C1 segment of cervical spinal cord (tissue), 14 donors: ENCODE data around the gene TRPV6.

Experiments
- DNase-seq, 14 donors: peaks; one replicate each; lab custom pipeline; 2025; lab: John Stamatoyannopoulos, UW

The TRPV6 gene

GRCh38 chr7:142886866-142887265, 1.3 kb upstream of the TRPV6 start:
- no peak for DNase-seq

GRCh38 chr7:142884286-142884640, 1.3 kb downstream of the TRPV6 start:
- DNase-seq, result no peak

- DNase-seq, result no peak
These were observed 1.8 kb downstream of the TRPV6 start for GRCh38 chr7:142883571-142884285.

- DNase-seq, result no peak
These were observed 2.4 kb downstream of the TRPV6 start for GRCh38 chr7:142883145-142883544.

- no peak for DNase-seq
These were observed 3.2 kb downstream of the TRPV6 start for GRCh38 chr7:142882338-142882678.

- no peak for DNase-seq
These were observed 3.8 kb downstream of the TRPV6 start for GRCh38 chr7:142881586-142882337.

GRCh38 chr7:142880876-142881505, 4.6 kb downstream of the TRPV6 start:
- no peak for DNase-seq

- DNase-seq, result no peak
These were observed 6.5 kb downstream of the TRPV6 start for GRCh38 chr7:142879060-142879459.

- DNase-seq, result no peak
These were observed 7.2 kb downstream of the TRPV6 start for GRCh38 chr7:142878315-142878714.

GRCh38 chr7:142876991-142877910, 8.3 kb downstream of the TRPV6 start:
- no peak for DNase-seq

- DNase-seq, result no peak
These were observed 9.1 kb downstream of the TRPV6 start for GRCh38 chr7:142876236-142876960.

GRCh38 chr7:142875456-142875855, 10.1 kb downstream of the TRPV6 start:
- no peak for DNase-seq

- DNase-seq, result no peak
These were observed 10.7 kb downstream of the TRPV6 start for GRCh38 chr7:142874837-142875236.

GRCh38 chr7:142874409-142874808, 11.1 kb downstream of the TRPV6 start:
- DNase-seq, result no peak

- DNase-seq, result no peak
These were observed 11.7 kb downstream of the TRPV6 start for GRCh38 chr7:142873871-142874270.

GRCh38 chr7:142873281-142873784, 12.2 kb downstream of the TRPV6 start:
- no peak for DNase-seq

GRCh38 chr7:142872106-142872675, 13.4 kb downstream of the TRPV6 start:
- DNase-seq, result no peak

- no peak for DNase-seq
These were observed 14.1 kb downstream of the TRPV6 start for GRCh38 chr7:142871260-142872105.

- no peak for DNase-seq
These were observed 14.8 kb downstream of the TRPV6 start for GRCh38 chr7:142870566-142871259.
